ENCODE results near the gene DPH5.

Gene DPH5

GRCh38 chr1:101059945-101060542, 34.5 kb upstream of the DPH5 start:
- no peak overlapping the region for H3K9ac ChIP-seq
- H3K36me3 ChIP-seq (ENCODE audit: insufficient read depth), result no peaks in the 10 kb centered on the region
- H4K20me1 ChIP-seq (ENCODE audit: insufficient read depth), result no peaks in the 10 kb centered on the region
- H3K79me2 ChIP-seq (ENCODE audit: insufficient read depth, low read depth), result no peaks in the 10 kb centered on the region
- H3K27me3 ChIP-seq (ENCODE audit: insufficient read depth, low read depth), result no peaks in the 10 kb centered on the region
- H3K4me3 ChIP-seq (IDR thresholded peaks at IDR 0.05; ENCODE audit: insufficient read depth, low read depth, low read length), result no peak overlapping the region
- TF ChIP-seq CTCF (conservative IDR thresholded peaks at IDR 0.05; ENCODE audit: low read depth, low read length), result no peak
- H3K27ac ChIP-seq, result no peak overlapping the region
- H3K4me1 ChIP-seq (ENCODE audit: low read depth, poor library complexity, severe bottlenecking), result no peaks in the 10 kb centered on the region
- H2AFZ ChIP-seq (ENCODE audit: low read depth), result no peak overlapping the region
- no peak overlapping the region for H3K4me2 ChIP-seq

- no peak overlapping the region for H3K4me3 ChIP-seq (IDR thresholded peaks at IDR 0.05; ENCODE audit: insufficient read depth, low read depth, low read length)
- no peaks in the 10 kb centered on the region for H3K79me2 ChIP-seq (ENCODE audit: insufficient read depth, low read depth)
- TF ChIP-seq CTCF (conservative IDR thresholded peaks at IDR 0.05; ENCODE audit: low read depth, low read length), result no peak
- no peak overlapping the region for H3K9ac ChIP-seq
- no peaks in the 10 kb centered on the region for H3K4me1 ChIP-seq (ENCODE audit: low read depth, poor library complexity, severe bottlenecking)
- no peaks in the 10 kb centered on the region for H3K36me3 ChIP-seq (ENCODE audit: insufficient read depth)
- H3K4me2 ChIP-seq, result no peak overlapping the region
- H3K27me3 ChIP-seq (ENCODE audit: insufficient read depth, low read depth), result no peaks in the 10 kb centered on the region
- H4K20me1 ChIP-seq (ENCODE audit: insufficient read depth), result no peaks in the 10 kb centered on the region
- no peak overlapping the region for H3K27ac ChIP-seq
- H2AFZ ChIP-seq (ENCODE audit: low read depth), result no peak overlapping the region
These were observed 30.0 kb upstream of the DPH5 start for GRCh38 chr1:101055623-101056022.

- H3K79me2 ChIP-seq (ENCODE audit: insufficient read depth, low read depth), result no peaks in the 10 kb centered on the region
- H4K20me1 ChIP-seq (ENCODE audit: insufficient read depth), result no peaks in the 10 kb centered on the region
- H3K27ac ChIP-seq, result no peak overlapping the region
- H3K27me3 ChIP-seq (ENCODE audit: insufficient read depth, low read depth), result no peaks in the 10 kb centered on the region
- no peak overlapping the region for H3K9ac ChIP-seq
- no peak overlapping the region for H3K4me2 ChIP-seq
- H3K4me1 ChIP-seq (ENCODE audit: low read depth, poor library complexity, severe bottlenecking), result no peaks in the 10 kb centered on the region
- H2AFZ ChIP-seq (ENCODE audit: low read depth), result no peak overlapping the region
- TF ChIP-seq CTCF (conservative IDR thresholded peaks at IDR 0.05; ENCODE audit: low read depth, low read length), result no peak
- no peak overlapping the region for H3K4me3 ChIP-seq (IDR thresholded peaks at IDR 0.05; ENCODE audit: insufficient read depth, low read depth, low read length)
- H3K36me3 ChIP-seq (ENCODE audit: insufficient read depth), result no peaks in the 10 kb centered on the region
These were observed 26.4 kb upstream of the DPH5 start for GRCh38 chr1:101051688-101052638.

- no peak overlapping the region for H3K27ac ChIP-seq
These were observed 25.3 kb upstream of the DPH5 start for GRCh38 chr1:101050869-101051268.

More at GRCh38 chr1:101050869-101051268, 25.3 kb upstream of the DPH5 start:
- Histone ChIP-seq H4K20me1 (ENCODE audit: insufficient read depth) (no peaks in the 10 kb centered on the region), H3K27me3 (ENCODE audit: insufficient read depth, low read depth) (no peaks in the 10 kb centered on the region), H3K4me1 (ENCODE audit: low read depth, poor library complexity, severe bottlenecking) (no peaks in the 10 kb centered on the region), H3K9ac (no peak overlapping the region), H3K4me3 (IDR thresholded peaks at IDR 0.05; ENCODE audit: insufficient read depth, low read depth, low read length) (no peak overlapping the region), H3K79me2 (ENCODE audit: insufficient read depth, low read depth) (no peaks in the 10 kb centered on the region), H3K36me3 (ENCODE audit: insufficient read depth) (no peaks in the 10 kb centered on the region), H2AFZ (ENCODE audit: low read depth) (no peak overlapping the region), H3K4me2 (no peak overlapping the region)
- TF ChIP-seq CTCF (conservative IDR thresholded peaks at IDR 0.05; ENCODE audit: low read depth, low read length), result no peak

All from KMS-11 (cell line).